ENCODE measurements around the gene BLVRA.

DNA sequence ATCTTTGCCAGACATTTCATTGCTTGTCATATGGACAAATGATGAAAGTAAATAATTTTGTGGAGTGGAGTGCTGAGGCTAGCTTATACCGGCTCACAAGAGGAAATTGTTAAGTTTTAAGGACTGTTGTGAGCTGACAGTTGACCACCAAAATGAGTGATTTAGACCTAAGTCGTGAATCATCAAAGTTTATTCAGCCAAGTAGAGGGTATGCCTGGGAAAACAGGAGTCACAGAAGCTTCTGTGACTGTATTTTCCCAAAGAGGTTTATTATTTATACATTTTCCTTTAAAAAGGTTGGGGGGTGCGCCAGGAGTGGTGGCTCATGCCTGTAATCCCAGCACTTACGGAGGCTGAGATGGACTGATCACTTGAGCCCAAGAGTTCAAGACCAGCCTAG is 89.0 kb downstream of the BLVRA start:
- TF ChIP-seq POLR2A (IDR thresholded peaks at IDR 0.05; ENCODE audit: low read length) (no peak), GATA1 (IDR thresholded peaks at IDR 0.05; ENCODE audit: low read depth, low read length) (no peak)

All from erythroblast (primary cell).